Smooth muscle cell (in vitro differentiated cells): ENCODE measurements around the gene NGLY1. TPM values are rescaled to one million over a fixed set of nuclear protein-coding genes. Genes with fewer than 3 reads are reported as not detected.

Source experiments
- DNase-seq: peaks from one replicate; lab custom pipeline; 2025; ENCODE audit not compliant: unreplicated experiment; lab: John Stamatoyannopoulos, UW
- H2AFZ ChIP-seq: fragments of 200-600 bp; sonication (generic); 2 replicates; pipeline ENCODE4 v1.6.0; 2016; ENCODE audit warnings: antibody characterized with exemption, low read depth, mild to moderate bottlenecking
- H3F3A ChIP-seq: fragments of 200-600 bp; sonication (generic); 2 replicates; pipeline ENCODE4 v1.6.0; 2017; ENCODE audit warnings: antibody characterized with exemption, low read depth
- H3K27ac ChIP-seq: fragments of 200-600 bp; sonication (generic); 2 replicates; pipeline ENCODE4 v1.5.1; 2016; ENCODE audit warnings: low read depth, mild to moderate bottlenecking
- H3K27me3 ChIP-seq: fragments of 200-600 bp; sonication (generic); 2 replicates; pipeline ENCODE4 v1.6.1; 2016; ENCODE audit warnings: low read depth, mild to moderate bottlenecking
- H3K36me3 ChIP-seq: fragments of 200-600 bp; sonication (generic); 2 replicates; pipeline ENCODE4 v1.5.1; 2016; ENCODE audit warnings: low read depth
- H3K4me1 ChIP-seq: fragments of 200-600 bp; sonication (generic); 2 replicates; pipeline ENCODE4 v1.5.1; 2016; ENCODE audit warnings: low read depth
- H3K4me2 ChIP-seq: fragments of 200-600 bp; sonication (generic); 2 replicates; pipeline ENCODE4 v1.6.0; 2016; ENCODE audit warnings: mild to moderate bottlenecking
- H3K4me3 ChIP-seq: fragments of 200-600 bp; sonication (generic); 2 replicates; pipeline ENCODE4 v1.5.1; 2016; ENCODE audit warnings: mild to moderate bottlenecking
- H3K79me2 ChIP-seq: fragments of 200-600 bp; sonication (generic); 2 replicates; pipeline ENCODE4 v1.6.0; 2016; ENCODE audit warnings: low read depth, mild to moderate bottlenecking
- H3K9ac ChIP-seq: fragments of 200-600 bp; sonication (generic); 2 replicates; pipeline ENCODE4 v1.6.0; 2016; ENCODE audit warnings: low read depth
- H3K9me3 ChIP-seq: fragments of 200-600 bp; sonication (generic); replicated peaks from 2 replicates; pipeline ENCODE4 v1.5.1; 2016; ENCODE audit warnings: low read depth
- H4K20me1 ChIP-seq: fragments of 200-600 bp; sonication (generic); 2 replicates; pipeline ENCODE4 v1.6.0; 2016; ENCODE audit warnings: low read depth
- CTCF ChIP-seq: fragments of 200-600 bp; sonication (generic); IDR thresholded peaks from 2 replicates; pipeline ENCODE4 v1.5.1; 2017; ENCODE audit warnings: borderline replicate concordance, mild to moderate bottlenecking, antibody characterized with exemption; ENCODE audit not compliant: insufficient read depth, poor library complexity, severe bottlenecking
- WGBS: methylation state at CpG from one replicate; pipeline ENCODE4 v1.1.7; 2016; ENCODE audit warnings: low lambda C conversion rate; 5-methylcytosine and 5-hydroxymethylcytosine counted together
- polyA plus RNA-seq: library from polyadenylated mRNA; unstranded; fragments of >200 nt; fragmentation: Nextera tagmentation; extraction: Ambion mirVana; gene quantifications from 2 replicates; pipeline ENCODE4 v1.2.1, GENCODE V29; 2016
- total RNA-seq: library from RNA; depleted of rRNA; stranded (reverse); fragments of >200 nt; gene quantifications from 2 replicates; pipeline ENCODE4 v1.2.3, GENCODE V29; 2014

The NGLY1 gene
- total and polyA plus RNA-seq, 2 experiments from 2014 or later, result 29.0 to 35.8 TPM

- Histone ChIP-seq H4K20me1 (no peaks in the 10 kb centered on the region), H3K36me3 (no peaks in the 10 kb centered on the region), H3K27me3 (no peaks in the 10 kb centered on the region), H2AFZ (no peak overlapping the region), H3K9ac (no peak overlapping the region), H3F3A (no peaks in the 10 kb centered on the region), H3K4me1 (no peaks in the 10 kb centered on the region), H3K4me2 (no peak overlapping the region), H3K9me3 (no peaks in the 10 kb centered on the region), H3K4me3 (no peak overlapping the region), H3K79me2 (no peaks in the 10 kb centered on the region), H3K27ac (no peak overlapping the region)
- no peak for DNase-seq
- no peak for TF ChIP-seq CTCF
- 91% methylated on average over 4 of the region's 4 CpGs for WGBS
These were observed 87.4 kb downstream of the NGLY1 start for GRCh38 chr3:25695731-25696420.

GRCh38 chr3:25693238-25693637, 90.0 kb downstream of the NGLY1 start:
- no peaks in the 10 kb centered on the region for H3K79me2 ChIP-seq
- no peaks in the 10 kb centered on the region for H3K9me3 ChIP-seq
- H3K4me3 ChIP-seq, result no peak overlapping the region
- whole genome bisulfite sequencing, result 67% methylated on average over 3 of the region's 3 CpGs
- no peaks in the 10 kb centered on the region for H3K27me3 ChIP-seq
- H3K27ac ChIP-seq, result no peak overlapping the region
- H3F3A ChIP-seq, result no peaks in the 10 kb centered on the region
- TF ChIP-seq CTCF, result no peak
- H3K4me2 ChIP-seq, result no peak overlapping the region
- H4K20me1 ChIP-seq, result no peaks in the 10 kb centered on the region
- no peak overlapping the region for H2AFZ ChIP-seq
- H3K4me1 ChIP-seq, result no peaks in the 10 kb centered on the region
- no peak for DNase-seq
- H3K36me3 ChIP-seq, result no peaks in the 10 kb centered on the region
- H3K9ac ChIP-seq, result no peak overlapping the region

GRCh38 chr3:25692341-25692740, 90.9 kb downstream of the NGLY1 start:
- Histone ChIP-seq H3K27ac (no peak overlapping the region), H3K4me2 (no peak overlapping the region), H4K20me1 (no peaks in the 10 kb centered on the region), H3F3A (no peaks in the 10 kb centered on the region), H3K9ac (no peak overlapping the region), H2AFZ (no peak overlapping the region), H3K27me3 (no peaks in the 10 kb centered on the region), H3K79me2 (no peaks in the 10 kb centered on the region), H3K4me3 (no peak overlapping the region), H3K4me1 (no peaks in the 10 kb centered on the region), H3K9me3 (no peaks in the 10 kb centered on the region), H3K36me3 (no peaks in the 10 kb centered on the region)
- WGBS, result 71% methylated on average over 1 of the region's 1 CpG
- TF ChIP-seq CTCF, result no peak
- DNase-seq, result no peak

- H3K4me2 ChIP-seq, result no peak overlapping the region
- TF ChIP-seq CTCF, result no peak
- H3K4me1 ChIP-seq, result no peaks in the 10 kb centered on the region
- no peaks in the 10 kb centered on the region for H3F3A ChIP-seq
- H3K9me3 ChIP-seq, result no peaks in the 10 kb centered on the region
- DNase-seq, result no peak
- no peaks in the 10 kb centered on the region for H3K79me2 ChIP-seq
- H3K36me3 ChIP-seq, result no peaks in the 10 kb centered on the region
- H3K4me3 ChIP-seq, result no peak overlapping the region
- no peak overlapping the region for H3K27ac ChIP-seq
- H3K9ac ChIP-seq, result no peak overlapping the region
- no peak overlapping the region for H2AFZ ChIP-seq
- 81% methylated on average over 2 of the region's 2 CpGs for WGBS
- H3K27me3 ChIP-seq, result no peaks in the 10 kb centered on the region
- H4K20me1 ChIP-seq, result no peaks in the 10 kb centered on the region
These were observed 92.3 kb downstream of the NGLY1 start for GRCh38 chr3:25690768-25691533.
